ENCODE measurements around the gene GDNF.
"Not testable (repeated sequence)": the region's sequence is repeated elsewhere in the genome, so short reads cannot be mapped to it uniquely, and the experiment has no call there.

GDNF gene

GRCh38 chr5:37786416-37786815 lies 53.4 kb downstream of the GDNF start:
- DNase-seq (ENCODE audit: low read depth, low spot score) = no peak

- not testable (repeated sequence) for DNase-seq (ENCODE audit: low read depth, low spot score)
These were observed 58.4 kb downstream of the GDNF start for GRCh38 chr5:37781409-37781808.

GRCh38 chr5:37777432-37778130 lies 62.3 kb downstream of the GDNF start:
- peak; percentile 24 for DNase-seq (ENCODE audit: low read depth, low spot score)

- peak; percentile 70 for DNase-seq (ENCODE audit: low read depth, low spot score)
These were observed 63.0 kb downstream of the GDNF start for GRCh38 chr5:37776826-37777225.

- peak; percentile 39 for DNase-seq (ENCODE audit: low read depth, low spot score)
These were observed 64.8 kb downstream of the GDNF start for GRCh38 chr5:37774912-37775483.

- peak; percentile 23 for DNase-seq (ENCODE audit: low read depth, low spot score)
These were observed 66.0 kb downstream of the GDNF start for GRCh38 chr5:37773809-37774208.

- DNase-seq (ENCODE audit: low read depth, low spot score) = no peak
These were observed 67.6 kb downstream of the GDNF start for GRCh38 chr5:37772255-37772654.

GRCh38 chr5:37771731-37772130 lies 68.1 kb downstream of the GDNF start:
- peak; percentile 97 for DNase-seq (ENCODE audit: low read depth, low spot score)

- no peak for DNase-seq (ENCODE audit: low read depth, low spot score)
These were observed 68.6 kb downstream of the GDNF start for GRCh38 chr5:37771203-37771611.

- no peak for DNase-seq (ENCODE audit: low read depth, low spot score)
These were observed 69.1 kb downstream of the GDNF start for GRCh38 chr5:37770786-37771185.

GRCh38 chr5:37769840-37770239 lies 70.0 kb downstream of the GDNF start:
- DNase-seq (ENCODE audit: low read depth, low spot score) = no peak

- DNase-seq (ENCODE audit: low read depth, low spot score) = no peak
These were observed 70.7 kb downstream of the GDNF start for GRCh38 chr5:37769108-37769507.

GRCh38 chr5:37768371-37768770 lies 71.5 kb downstream of the GDNF start:
- DNase-seq (ENCODE audit: low read depth, low spot score) = no peak

- DNase-seq (ENCODE audit: low read depth, low spot score) = no peak
These were observed 71.9 kb downstream of the GDNF start for GRCh38 chr5:37767961-37768360.

GRCh38 chr5:37767251-37767650 lies 72.6 kb downstream of the GDNF start:
- DNase-seq (ENCODE audit: low read depth, low spot score) = no peak
